Body of pancreas (tissue), 4 donors: ENCODE measurements around the gene HSP90AB1.

Source experiments
- POLR2A ChIP-seq, 3 donors: fragments of 450-650 bp; IDR thresholded peaks; one replicate each; pipeline ENCODE4 v1.6.1; 2016; ENCODE audit warnings: antibody characterized with exemption in 3 of 3, mild to moderate bottlenecking in 2 of 3
- TF ChIP-seq, protein P1 (sequence below), 7 experiments: fragments of 450-650 bp in 4 of 7; fragments of 200-600 bp in 3 of 7; sonication (generic) in 3 of 7; IDR thresholded peaks; one replicate each; pipeline ENCODE4 v1.5.1; 2016 to 2019; ENCODE audit warnings: antibody characterized with exemption in 7 of 7

DNA sequence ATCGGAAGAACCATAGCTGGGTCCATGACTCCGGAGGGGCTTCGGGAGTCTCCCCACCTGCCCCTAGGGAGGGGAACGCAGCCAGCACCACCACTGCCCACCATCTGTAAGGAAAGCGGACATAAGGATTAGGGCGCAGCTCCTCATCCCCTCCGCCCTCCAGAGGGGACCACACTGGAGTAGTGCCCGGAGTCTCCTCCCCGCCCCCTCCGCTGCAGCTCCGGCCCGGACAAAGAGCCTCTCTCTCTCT lies 9.8 kb downstream of the HSP90AB1 start:
- TF ChIP-seq, protein P1, sequence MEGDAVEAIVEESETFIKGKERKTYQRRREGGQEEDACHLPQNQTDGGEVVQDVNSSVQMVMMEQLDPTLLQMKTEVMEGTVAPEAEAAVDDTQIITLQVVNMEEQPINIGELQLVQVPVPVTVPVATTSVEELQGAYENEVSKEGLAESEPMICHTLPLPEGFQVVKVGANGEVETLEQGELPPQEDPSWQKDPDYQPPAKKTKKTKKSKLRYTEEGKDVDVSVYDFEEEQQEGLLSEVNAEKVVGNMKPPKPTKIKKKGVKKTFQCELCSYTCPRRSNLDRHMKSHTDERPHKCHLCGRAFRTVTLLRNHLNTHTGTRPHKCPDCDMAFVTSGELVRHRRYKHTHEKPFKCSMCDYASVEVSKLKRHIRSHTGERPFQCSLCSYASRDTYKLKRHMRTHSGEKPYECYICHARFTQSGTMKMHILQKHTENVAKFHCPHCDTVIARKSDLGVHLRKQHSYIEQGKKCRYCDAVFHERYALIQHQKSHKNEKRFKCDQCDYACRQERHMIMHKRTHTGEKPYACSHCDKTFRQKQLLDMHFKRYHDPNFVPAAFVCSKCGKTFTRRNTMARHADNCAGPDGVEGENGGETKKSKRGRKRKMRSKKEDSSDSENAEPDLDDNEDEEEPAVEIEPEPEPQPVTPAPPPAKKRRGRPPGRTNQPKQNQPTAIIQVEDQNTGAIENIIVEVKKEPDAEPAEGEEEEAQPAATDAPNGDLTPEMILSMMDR (IDR thresholded peaks at IDR 0.05), result no peak
- no peak for TF ChIP-seq POLR2A (IDR thresholded peaks at IDR 0.05)
